GM21528 (cell line): ENCODE results near the gene OR4A15.

ENCODE experiments used
- ATAC-seq: cut with Tn5 transposase; IDR thresholded peaks from one replicate; pipeline ENCODE4 v1.9.1; 2021; ENCODE audit warnings: mild to moderate bottlenecking, moderate library complexity; ENCODE audit not compliant: unreplicated experiment, low FRiP score

The OR4A15 gene

DNA sequence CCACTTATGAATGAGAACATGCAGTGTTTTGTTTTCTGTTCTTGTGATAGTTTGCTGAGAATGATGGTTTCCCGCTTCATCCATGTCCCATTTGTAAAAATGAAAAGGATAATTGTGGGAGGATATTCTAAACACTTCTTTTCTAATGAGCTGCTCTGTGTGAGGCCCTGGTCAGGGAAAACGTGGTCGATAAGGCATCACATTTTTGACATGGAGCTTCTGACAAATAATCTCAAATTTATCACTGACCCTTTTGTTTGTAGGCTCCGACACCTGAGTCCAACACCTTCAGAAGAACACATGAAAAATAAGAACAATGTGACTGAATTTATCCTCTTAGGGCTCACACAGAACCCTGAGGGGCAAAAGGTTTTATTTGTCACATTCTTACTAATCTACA, at the start of gene OR4A15:
OR4A15 (plus strand) TSS at position 301 of the 400 bp plus-strand sequence; CDS start at position 301, 0 bp downstream.
- no peak for ATAC-seq

DNA sequence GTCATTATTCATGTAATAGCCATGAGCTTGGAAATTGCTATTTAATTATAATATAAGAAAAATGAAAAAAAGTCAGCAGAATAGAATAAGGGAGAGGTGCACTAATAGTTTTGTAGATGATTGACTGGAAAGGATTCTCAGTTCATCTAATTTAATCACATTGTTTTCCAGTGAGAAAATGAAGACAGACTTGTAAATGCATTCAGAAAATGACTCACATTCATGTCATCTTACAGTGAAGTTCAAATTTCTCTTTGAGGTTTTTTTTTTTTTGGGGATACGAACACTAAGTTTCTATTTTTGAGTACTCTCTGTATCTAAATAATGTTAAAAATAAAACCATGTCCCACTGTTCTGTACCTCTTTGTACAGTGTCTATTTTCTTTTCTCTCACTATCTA, 43.3 kb upstream of the OR4A15 start:
- ATAC-seq: no peak

DNA sequence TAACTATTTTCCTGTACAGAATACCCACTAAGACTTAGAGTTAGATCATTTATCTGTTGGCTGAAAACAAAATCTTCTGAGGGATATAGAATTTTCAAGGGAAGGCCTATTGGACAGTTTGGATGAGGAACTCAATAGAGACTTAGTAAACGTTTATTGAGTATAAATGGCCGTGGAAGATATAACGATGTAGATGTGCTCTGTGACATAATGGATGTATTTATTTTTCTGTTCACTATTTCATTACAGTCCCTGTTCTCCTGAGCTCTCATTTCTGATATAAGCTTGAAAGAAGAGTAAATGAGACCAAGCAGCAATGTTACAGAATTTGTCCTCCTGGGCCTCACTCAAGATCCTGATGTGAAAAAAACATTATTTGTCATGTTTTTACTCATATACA, 24.9 kb upstream of the OR4A15 start, which contains the start of gene OR4A16:
OR4A16 (plus strand) TSS at position 301 of the 400 bp plus-strand sequence; CDS start at position 301, 0 bp downstream.
- no peak for ATAC-seq

DNA sequence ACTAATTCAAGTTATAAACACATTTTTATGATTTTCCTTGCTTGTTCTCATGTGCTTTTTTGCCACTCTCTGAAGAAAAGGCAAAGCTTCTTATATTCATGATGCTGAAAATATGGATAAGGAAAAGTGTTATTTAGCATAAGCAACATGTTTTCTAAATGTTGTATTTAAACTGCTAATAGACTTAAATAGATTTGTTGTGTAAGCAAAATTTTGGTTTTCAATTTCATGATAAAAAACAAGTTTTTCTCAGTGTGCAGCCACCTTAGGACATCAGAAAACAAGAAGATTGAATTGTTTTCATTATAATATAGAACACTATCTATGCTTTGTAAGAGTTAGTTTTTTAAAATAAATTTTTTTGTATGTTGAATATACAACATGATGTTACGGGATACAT, 22.5 kb upstream of the OR4A15 start:
- no peak for ATAC-seq

DNA sequence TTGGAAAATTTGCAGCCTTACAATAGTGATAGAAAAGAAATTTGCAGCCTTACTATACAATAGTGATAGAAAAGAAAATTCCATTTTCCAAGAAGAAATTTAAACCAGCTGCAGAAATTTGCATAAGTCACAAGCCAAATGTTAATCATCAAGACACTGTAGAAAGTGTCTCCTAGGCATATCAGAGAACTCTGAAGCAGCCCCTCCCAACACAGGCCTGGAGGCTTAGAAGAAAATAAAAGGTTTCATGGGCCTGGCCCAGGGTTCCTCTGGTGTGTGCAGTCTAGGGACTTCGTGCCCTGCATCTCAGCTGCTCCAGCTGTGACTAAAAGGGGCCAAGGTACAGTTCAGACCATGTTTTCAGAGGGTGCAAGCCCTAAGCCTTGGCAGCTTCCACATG, 18.7 kb upstream of the OR4A15 start:
- no peak for ATAC-seq

DNA sequence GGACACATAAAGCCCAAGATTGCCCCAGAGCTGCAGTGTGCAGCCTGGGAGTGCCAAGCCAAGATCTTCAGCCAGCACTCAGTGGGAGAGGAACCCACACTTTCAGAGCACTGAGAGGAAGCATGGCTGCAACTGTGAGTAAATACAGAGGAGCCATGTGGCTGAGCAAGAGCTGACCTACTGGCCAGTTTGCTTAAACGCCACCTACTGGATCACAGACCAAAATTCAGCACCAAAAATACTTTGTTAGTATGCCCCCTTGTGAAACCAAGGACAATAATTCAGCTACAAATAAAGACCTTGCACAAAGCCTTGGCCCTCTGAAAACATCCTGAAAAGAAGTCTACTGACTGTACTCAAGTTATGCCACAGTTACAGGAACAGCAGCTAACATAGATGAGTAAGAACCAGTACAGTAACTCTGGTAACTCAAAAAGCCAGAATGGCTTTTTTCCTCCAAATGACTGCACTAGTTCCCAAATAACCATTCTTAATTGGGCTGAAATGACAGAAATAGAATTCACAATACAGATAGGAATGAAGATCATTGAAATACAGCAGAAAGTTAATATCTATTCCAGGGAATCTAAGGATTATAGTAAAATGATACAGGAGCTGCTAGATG, 10.1 kb upstream of the OR4A15 start:
- ATAC-seq: no peak

DNA sequence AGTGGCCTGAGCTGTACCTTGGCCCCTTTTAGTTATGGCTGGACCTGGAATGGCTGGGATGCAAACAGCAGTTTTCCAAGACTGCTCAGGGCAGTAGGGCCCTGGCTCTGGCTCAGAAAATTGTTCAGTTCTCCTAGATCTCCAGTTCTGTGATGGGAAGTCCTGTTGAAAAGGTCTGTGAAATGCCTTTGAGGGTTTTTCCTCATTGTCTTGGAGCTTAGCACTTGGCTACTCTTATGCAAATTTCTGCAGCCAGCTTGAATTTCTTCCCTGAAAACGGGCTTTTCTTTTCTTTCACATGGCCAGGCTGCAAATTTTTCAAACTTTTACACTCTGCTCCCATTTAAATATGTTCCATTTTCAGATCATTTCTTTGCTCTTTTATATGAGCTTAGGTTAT, 33.2 kb downstream of the OR4A15 start:
- no peak for ATAC-seq
